D341Med (cell line): ENCODE measurements around the gene KCNK2.

Experiments used
- DNase-seq: peaks from one replicate; pipeline ENCODE4 v3.0.0; 2012; ENCODE audit warnings: low spot score

KCNK2 gene, protein sequence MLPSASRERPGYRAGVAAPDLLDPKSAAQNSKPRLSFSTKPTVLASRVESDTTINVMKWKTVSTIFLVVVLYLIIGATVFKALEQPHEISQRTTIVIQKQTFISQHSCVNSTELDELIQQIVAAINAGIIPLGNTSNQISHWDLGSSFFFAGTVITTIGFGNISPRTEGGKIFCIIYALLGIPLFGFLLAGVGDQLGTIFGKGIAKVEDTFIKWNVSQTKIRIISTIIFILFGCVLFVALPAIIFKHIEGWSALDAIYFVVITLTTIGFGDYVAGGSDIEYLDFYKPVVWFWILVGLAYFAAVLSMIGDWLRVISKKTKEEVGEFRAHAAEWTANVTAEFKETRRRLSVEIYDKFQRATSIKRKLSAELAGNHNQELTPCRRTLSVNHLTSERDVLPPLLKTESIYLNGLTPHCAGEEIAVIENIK

DNA sequence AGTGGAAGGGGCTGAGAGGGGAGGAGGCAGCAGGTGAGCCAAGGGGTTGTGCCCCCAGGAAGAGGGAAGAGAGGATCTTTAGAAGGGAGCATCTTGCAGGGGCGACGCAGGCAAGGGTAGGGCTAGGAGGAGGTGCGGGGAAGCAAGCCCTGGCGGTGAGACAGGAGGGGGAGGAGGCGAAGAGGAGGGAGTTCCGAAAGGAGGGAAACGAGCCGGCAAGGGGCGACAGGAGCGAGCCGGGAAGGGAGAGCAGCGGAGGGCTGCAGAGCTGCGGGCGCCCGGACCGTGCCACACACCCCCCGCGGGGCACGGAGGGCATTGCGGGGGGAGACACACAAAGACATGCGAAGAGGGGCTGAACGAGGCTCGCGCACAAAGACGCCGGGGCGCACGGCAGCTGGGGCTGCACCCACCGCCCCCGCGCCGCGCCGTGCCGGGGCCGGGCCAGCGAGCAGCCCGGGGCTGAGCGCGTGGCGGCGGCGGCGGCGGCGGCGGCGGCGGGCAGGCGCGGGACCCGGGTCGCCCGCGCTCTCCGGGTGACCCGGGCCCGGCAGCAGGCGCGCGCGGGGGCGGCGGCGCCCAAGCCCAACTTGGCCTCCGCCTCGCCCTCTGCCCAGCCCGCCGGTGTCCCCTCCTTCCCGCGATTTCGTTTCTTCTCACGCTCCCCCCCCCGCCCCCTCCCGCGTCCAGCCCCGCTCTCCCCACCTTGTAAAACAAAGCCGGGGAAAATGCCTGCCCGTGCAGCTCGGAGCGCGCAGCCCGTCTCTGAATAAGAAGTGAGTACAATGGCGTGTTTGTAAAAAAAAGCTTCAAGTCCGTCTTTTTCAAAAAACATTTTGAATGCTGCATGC lies at the start of gene KCNK2:
KCNK2 (plus strand) TSS at position 206 of the 851 bp plus-strand sequence. CDS start 649 bp downstream, outside the sequence.
- peak; percentile 87 for DNase-seq

DNA sequence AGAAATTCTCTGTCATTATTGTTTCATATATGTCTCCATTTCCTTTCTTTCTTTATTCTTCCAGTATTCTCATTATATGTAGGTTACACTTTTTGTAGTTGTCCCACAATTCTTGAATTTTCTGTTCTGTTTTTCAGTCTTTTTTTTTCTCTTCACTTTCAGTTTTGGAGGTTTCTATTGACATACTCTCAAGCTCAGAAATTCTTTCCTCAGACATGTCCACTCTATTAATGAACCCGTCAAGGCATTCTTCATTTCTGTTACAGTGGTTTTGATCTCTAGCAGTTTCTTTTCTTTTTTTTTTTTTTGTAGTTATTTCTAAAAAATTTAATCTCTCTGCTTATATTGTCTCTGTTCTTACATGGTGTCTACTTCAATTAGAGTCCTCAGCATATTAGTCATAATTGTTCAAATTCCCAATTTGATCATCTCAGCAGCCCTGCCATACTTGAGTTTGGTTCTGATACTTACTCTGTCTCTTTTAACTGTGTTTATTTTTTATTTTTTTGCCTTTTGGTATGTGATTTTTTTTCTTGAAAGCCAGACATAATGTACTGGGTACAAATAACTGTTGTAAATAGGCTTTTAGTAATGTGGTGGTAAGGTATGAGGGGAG lies 49.5 kb upstream of the KCNK2 start:
- DNase-seq: no peak

DNA sequence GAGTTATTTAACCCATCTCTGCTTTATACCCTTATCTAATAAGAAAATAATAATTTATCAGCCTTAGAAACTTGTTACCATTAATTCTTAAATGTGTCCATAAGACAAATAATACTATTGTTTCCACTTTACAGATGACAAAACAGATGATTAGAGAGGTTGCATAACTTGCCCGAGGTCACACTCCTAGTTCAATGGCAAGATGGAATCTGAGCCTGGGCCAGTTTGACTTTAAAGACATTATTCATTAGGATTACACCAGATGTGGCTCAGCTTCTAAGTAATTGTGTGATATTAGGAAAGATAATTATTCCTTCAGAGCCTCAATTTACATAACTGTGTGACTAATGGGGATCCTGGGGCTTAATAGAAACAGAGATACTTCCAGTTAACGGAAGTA lies 42.3 kb upstream of the KCNK2 start:
- no peak for DNase-seq

DNA sequence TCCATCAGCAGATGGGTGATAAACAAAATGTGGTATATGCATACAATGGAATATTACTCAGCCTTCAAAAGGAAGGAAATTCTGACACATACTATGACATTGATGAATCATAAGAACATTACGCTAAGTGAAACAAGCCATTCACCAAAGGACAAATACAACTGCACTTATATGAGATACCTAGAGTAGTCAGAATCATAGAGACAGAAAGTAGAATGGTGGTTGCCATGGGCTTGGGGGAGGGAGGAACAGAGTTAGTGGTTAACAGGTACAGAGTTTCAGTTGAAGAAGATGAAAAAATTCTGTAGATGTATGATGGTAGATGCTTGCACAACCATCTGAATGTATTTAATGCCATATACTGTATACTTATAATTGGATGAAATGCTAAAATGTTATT lies 39.1 kb upstream of the KCNK2 start:
- no peak for DNase-seq

DNA sequence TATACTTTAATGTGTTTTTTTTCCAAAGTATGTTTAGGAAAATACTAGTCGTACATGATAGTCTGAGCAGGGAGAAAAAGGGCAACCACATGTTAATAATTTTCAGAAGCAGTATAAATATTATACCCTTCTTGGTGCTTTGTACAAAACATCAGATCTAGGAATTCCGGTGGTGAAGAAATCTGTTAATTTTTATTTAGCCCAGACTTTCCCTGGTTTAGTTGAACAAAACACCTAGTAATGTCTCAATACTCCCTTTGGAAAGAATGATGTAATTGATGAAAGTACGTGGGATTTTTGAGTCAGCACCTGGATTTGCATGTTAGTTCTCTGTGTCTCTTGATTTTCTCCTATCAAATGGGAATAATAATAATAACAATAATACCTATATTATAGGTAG lies 38.4 kb upstream of the KCNK2 start:
- no peak for DNase-seq

DNA sequence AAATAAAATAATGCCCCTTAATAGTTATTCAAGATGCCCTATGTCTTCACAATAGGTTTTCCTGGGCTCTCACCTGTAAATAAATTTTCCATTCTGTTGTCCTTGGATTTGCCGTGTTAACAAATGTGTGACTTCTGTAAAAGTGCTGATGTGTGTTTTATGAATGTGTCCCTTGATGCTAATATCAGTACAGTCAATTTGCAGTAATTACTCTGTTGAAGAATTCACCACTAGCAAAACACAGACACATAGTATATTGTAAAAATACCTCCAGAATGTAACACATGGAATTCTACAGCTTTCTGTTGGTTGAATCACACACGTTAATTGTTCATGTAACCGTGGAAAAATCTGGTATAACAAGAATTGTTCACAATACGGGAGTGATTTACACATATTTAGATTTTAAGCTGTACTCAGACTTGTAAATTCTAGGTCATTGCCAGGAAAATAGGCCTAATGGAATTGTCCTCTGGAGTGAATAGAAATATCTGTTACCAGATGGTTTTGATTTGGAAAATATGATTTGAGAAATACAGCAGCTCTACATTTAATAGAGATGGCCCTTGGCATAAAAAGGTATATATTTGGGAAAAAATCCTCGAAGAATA lies 36.7 kb upstream of the KCNK2 start:
- DNase-seq: no peak

DNA sequence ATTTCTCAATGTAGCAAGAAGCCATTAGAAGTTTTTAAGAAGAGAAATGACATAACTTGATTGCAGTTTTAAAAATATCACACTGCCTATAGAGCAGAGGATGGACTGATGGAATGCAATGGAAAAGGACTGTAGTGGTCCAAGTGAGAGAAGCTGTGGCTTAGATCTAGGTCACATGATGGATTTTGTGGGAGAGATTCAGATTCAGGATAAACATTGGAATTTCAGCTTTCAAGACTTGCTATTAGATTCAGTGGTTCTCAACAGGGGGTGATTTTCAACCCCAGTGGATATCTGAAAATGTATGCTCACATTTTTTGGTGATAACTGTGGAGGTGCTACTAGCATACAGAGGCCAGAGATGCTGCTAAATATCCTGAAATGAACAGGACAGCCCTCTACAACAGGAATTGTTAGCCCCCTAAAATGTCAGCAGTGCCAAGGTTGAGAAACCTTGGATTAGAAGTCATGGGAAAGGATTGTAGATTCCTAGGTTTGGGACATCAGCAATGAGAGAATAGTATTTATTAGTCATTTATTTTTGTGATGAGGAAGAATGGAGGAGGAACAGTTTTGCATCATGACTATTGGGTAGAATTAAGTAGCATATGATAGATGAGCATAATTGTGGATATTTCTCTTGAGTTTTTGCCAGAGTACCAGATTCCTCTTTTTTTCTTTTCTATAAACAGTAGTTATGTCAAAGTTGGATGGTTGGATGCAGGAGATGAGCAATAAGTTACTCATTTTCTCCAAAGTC lies 30.1 kb upstream of the KCNK2 start:
- no peak for DNase-seq

DNA sequence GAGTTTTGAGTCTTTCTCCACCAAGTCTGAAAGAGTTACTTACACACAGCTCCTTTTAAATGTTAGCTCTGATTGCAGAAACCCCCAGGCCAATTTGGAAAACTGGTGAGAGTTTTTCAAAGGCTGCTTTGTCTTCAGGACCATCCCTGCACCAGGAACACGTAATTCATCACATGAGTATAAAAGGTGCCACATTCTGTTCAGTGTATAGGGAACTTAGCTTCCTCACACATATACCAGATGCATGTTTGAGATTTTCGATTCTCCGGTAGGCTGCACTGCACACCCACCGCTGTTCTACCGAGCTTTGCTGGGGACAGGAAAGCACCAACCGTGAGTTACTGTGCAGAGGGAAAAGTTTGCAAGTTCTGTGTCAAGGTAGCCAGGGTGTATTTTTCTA lies 28.3 kb upstream of the KCNK2 start:
- DNase-seq: no peak

DNA sequence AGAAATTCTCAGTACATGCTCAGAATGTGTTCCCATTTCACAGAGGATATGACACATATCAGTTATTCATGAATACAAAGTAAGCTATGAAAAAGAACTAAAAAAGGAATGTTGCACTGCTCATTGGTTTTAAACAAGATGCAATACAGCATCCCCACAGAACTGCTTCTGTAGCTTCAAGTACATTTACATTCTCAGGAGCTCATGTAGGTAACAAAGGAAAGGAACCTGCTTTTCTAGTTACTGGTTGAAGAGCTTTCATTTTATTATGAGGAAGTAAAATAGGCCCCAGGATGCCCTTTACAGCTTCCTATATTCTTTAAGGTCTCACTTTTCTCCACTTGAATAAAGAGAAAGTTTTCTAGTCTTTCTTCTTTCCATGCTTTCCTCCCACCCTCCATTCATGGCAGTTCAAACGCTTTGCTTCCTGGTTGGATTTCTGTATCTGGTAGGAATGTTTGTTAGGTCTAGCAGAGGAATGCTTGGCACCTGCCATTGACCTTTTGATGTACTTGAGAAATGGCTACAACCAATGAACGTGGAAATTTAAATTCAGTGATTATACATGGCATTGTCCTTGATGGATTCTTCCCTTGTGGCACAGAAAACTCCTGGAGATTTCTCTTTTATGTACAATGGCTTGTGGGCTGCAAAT lies 27.1 kb upstream of the KCNK2 start:
- no peak for DNase-seq

DNA sequence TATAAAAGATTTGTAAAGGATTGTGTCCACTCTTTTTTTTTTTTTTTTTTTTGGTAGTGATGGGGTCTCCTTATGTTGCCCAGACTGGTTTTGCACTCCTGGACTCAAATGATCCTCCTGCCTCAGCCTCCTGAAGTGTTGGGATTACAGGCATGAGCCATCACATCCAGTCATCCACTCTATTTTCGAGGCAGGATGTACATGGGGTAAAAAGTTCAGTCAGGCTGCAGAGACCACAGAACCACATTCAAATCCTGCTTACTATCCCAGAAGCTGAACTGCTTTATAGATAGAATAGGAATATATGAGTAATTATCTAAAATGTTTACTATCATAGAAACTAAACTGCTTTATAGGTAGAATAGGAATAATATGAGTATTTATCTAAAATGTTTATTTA lies 26.0 kb upstream of the KCNK2 start:
- DNase-seq: no peak

DNA sequence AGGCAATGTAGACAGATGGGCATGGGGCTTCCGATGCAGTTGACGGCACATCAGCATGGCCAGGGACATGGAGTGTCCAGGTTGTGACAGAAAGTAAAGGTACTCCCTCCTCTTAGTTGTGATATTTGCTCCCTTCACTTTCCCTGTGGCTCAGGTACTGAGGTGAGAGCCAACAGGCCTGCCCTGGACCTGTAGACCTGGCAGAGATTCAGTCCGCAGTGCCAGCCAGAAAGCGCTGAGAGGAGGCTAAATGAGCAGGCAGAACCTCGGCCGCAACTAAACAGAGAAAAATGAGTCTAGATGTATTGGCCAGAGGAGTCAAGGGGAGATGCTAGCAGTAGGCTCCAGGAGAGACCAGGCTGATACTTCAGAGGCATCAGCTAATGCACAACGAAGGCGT lies 22.6 kb upstream of the KCNK2 start:
- no peak for DNase-seq

DNA sequence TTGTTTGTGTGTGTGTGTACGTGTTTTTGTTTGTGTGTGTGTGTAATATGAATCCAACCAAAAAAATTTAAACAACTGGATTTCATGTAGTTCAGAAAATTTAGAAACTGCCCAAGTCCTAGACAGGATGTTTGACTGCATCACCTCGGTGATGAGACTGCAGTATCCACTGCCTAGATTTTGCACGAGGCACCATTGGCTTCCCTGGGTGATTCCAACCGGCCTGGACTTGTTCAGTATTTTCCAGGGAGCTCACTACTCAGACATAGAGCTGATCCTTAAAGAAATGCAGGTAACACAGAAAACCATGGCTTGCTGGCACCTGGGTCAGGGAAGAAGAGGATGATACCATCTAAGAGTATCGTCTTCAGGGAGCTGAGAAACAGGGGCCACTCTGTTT lies 18.2 kb upstream of the KCNK2 start:
- DNase-seq: no peak

DNA sequence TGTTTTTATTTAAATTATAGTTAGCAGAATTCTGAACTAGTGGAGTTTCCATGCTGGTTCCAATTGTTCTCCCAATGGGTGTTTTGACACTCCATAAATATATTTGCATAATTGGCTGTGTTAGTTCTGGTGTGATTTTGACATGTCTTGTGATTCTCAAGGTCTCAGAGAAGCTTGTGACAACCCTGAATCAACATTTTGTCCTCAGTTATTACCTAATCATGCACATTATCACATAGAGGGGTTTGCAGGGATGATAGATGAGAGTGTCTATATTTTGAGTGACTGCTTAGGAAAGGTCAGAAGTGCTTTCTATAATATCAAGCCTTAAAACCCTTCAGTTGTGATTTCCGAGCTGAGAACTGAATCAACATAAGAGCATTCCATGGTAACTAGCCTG lies 11.5 kb upstream of the KCNK2 start:
- DNase-seq: no peak

DNA sequence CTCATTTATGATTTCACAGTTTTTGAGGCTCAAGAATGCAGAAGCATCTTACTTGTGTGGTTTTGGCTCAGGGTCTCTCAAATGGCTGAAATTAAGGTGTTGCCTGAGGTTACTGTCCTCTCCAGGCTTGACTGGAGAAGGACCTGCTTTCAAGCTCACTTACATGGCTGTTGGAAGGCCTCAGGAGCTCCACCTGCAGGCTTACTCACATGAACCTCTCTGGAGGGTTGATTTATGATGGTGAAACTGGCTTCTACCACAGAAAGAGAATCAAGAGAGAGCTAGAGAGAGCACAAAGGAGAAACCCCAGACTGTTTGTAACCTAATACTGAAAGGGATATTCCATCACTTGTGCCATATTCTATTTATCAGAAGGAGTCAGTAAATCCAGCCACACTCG lies 6.2 kb upstream of the KCNK2 start:
- peak; percentile 46 for DNase-seq

DNA sequence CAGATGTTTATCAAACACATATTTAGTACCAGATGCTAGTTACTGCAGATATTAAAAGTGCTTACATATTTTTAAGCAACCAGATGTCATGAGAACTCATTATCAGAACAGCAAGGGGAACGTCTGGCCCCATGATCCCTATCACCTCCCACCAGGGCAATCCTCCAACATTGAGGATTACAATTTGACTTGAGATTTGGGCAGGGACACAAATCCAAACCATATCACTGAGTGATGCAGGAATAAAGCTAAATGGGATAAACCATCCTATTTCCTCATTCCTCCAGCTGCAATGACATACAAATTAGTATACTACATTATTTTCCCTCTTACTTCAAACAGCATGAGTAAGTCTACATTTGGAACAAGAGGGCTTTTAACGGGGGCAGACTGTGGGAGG lies 3.1 kb upstream of the KCNK2 start:
- no peak for DNase-seq

DNA sequence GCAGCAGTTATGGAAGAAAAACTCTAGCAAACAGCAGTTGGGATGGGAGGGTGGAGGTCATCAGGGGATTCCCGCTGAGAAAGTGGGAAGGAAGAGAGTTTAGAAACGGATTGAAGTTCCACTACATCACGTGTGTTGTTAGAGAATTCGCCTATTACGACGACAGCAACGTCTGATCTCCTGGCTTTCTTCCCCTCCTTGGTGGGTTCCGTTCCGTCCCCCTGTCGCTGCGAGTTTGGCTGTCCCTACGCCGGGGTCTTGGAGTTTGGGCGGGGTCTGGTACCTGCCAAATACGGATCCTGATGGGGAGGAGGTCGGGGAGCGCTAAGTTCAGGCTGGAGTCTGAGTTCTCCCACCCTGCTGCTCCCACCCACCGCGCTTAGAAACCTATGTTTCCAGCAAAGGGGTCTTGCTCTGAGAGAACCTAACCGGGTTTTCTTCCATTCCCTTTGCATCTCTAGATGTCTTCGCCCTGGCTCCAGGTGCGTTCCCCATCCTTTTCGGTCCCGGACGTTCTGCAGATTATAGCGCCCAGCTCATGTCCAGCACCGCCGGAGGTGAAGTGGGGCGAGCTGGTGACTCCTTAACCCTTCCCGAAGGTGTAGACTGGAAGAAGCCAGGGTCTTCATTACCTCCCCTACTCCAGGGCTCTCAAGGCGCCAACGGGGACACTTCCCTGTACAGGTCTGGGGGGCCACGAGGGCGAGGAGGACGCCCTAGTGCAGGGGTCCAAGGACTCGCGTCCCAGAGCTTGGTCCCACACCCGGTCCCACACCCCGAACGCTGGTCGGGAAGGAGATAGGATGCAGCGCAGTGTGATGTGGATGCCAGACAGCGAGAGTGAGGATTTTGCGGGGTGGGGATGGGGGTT lies 641 bp upstream of the KCNK2 start:
- no peak for DNase-seq

DNA sequence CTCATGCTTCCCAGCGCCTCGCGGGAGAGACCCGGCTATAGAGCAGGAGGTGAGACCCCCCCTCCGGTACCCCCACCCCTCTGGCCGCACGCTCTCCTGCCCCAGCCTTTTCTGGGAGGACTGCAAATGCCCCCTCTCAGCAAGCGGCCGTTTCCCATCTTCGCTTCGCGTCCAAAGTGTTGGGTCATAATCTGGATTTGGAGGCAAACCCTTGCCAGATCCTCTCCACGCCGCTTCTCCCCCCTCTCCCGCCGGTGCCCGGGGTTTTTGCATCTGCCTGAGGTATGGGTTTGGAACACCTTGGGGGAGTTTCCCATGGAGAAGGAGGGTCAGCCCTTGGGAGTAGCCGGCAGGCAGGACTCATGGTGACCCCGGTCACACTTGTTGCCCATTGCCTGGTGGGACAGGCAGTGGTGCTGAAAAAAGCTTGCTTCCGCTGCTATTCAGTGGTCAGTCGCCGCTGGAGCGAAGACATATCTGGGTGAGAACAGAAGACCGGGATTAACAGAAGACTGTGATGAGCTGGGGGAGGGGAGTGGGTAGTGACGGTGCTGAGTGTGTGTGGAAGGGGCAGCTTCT lies 935 bp downstream of the KCNK2 start:
- peak; percentile 58 for DNase-seq

DNA sequence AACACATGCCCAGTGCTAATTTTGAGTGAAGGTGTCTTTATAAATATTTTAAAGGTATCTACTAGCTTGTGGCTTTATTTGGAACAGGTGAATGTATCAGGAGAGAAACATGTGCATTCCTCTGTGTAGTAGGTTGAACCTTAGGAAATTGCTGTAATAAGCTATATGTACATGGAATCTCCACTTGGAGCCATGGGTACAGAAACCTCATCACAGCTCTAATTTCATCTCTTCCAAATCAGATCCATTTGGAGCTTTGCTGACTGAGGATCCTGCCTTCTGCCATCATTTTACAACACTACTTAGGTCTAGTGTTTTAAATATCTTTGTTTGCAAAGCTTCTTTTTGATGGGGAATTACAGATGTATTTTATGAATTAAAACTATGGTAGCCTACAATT lies 2.1 kb downstream of the KCNK2 start:
- DNase-seq: no peak

DNA sequence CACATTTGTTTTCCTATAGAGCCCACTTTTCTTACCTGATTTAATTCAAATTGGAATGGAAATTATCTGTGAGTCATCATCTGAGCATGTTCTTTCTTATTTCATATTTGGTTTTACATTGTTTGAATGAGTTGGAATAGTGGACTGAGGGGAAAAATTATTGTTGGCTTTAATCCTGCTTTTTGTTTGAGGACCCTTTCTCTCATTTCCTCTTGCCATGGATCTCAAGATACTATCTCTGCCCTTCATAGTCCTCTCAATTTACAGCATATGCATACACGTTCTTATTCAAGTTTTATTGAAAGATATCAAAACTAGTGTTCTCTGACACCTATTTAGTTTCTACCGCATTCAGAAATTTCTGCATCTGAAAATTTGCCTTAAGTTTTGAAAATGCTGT lies 5.1 kb downstream of the KCNK2 start:
- DNase-seq: no peak

DNA sequence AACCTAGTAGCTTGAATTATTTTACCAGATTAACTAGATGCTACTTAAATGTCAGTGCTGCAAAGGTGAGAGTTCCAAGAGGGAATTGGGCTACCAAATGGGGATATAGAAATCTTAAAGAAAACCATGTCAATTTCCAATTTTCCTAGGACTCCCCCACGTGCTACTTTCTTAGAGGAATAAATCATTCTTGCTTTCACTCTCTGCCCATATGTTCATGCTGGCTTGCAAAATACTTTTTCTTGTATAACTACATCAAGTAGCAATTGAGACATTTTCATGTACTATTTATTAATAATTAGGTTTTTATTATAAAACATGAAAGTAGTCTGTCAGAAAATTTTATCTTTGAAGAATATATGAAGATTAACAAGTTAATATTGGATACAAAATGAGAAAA lies 11.8 kb downstream of the KCNK2 start:
- no peak for DNase-seq
